Coronary artery (tissue), 2 donors: ENCODE measurements around the gene PM20D1.
"Not testable (repeated sequence)": the region's sequence is repeated elsewhere in the genome, so short reads cannot be mapped to it uniquely, and the experiment has no call there.

Source experiments
- DNase-seq: peaks from one replicate; pipeline ENCODE4 v3.0.0-alpha.2; 2017; ENCODE audit warnings: low spot score
- H3K27ac ChIP-seq, 2 donors: fragments of 200-600 bp; sonication (generic); one replicate each; pipeline ENCODE4 v1.5.1; 2016 to 2019
- H3K4me3 ChIP-seq: fragments of 200-600 bp; sonication (generic); 2 replicates; pipeline ENCODE4 v1.5.1; 2016; ENCODE audit warnings: mild to moderate bottlenecking, moderate library complexity
- CTCF ChIP-seq: fragments of 200-600 bp; sonication (generic); IDR thresholded peaks from one replicate; pipeline ENCODE4 v1.5.1; 2019; ENCODE audit warnings: antibody characterized with exemption

Gene PM20D1

GRCh38 chr1:205834751-205835150 is 15.2 kb downstream of the PM20D1 start:
- DNase-seq, result no peak
- Histone ChIP-seq H3K27ac (no peak overlapping the region), H3K4me3 (no peak overlapping the region)
- no peak for TF ChIP-seq CTCF

DNA sequence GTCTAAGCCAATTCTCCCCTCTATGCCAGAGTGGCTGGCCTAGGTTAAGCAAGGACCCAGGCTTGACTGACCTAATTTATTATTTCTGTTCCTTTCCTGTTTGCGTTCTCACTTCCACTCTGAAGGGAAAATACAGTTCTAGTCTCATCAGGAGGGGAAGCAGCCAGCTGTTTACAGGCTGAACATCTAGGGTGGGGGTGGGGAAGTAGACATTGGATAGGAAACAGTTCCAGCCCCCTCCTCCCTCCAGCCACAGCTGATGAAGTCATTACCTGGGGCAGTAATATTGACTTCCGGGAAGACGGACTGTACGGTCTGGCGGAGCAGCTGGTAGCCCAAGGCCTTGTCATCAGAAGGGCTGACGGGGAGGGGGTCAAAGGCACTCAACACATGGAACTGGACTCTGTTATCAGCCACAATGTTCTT is 17.6 kb downstream of the PM20D1 start:
- no peak for DNase-seq
- no peak for TF ChIP-seq CTCF
- no peak overlapping the region for H3K4me3 ChIP-seq
- no peak overlapping the region for H3K27ac ChIP-seq

DNA sequence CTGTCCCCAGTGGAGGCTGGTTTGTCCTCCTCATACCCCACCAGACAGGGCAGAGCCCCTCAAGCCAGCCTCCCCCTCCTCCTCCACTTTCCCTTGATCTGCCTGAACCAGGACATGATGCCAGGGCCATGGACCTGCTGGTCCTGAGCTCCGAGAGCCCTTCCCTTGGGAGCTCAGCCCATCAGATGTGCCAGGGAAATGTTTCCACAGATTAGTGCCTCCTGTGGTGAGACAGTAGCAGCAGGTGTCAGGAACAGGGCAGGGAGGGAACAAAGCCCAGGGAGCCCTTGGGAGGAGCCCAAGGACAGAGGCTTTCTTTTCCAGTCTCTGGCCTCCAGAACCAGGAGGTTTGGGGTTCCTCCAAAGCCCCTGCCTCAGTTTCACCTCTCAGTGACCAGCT is 22.3 kb downstream of the PM20D1 start:
- Histone ChIP-seq H3K27ac (no peak overlapping the region), H3K4me3 (no peak overlapping the region)
- DNase-seq, result no peak
- TF ChIP-seq CTCF, result no peak

DNA sequence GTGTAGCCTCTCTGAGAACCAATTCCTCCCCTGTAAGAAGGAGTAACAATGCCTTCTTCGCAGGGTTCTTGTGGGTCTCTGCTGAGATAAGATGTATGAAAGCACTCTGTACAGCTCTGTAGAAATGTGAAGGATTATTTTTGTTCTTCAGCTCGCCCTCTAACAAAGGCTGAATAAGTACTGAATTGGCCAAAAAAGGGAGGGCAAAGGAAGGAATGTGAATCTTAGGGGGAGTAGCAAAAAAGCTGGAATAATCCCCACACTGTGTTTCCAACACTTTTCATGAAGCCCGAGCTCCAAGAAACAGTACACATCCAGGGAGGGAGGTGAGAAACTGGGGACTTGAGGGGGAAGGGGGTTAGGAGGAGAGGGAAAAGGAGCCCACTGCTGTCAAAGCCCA is 22.9 kb downstream of the PM20D1 start:
- no peak for DNase-seq
- Histone ChIP-seq H3K4me3 (no peak overlapping the region), H3K27ac (no peak overlapping the region)
- TF ChIP-seq CTCF, result no peak

- no peak for TF ChIP-seq CTCF
- no peak overlapping the region for H3K4me3 ChIP-seq
- H3K27ac ChIP-seq, result no peak overlapping the region
- no peak for DNase-seq
These were observed 23.7 kb downstream of the PM20D1 start for GRCh38 chr1:205826016-205826806.

DNA sequence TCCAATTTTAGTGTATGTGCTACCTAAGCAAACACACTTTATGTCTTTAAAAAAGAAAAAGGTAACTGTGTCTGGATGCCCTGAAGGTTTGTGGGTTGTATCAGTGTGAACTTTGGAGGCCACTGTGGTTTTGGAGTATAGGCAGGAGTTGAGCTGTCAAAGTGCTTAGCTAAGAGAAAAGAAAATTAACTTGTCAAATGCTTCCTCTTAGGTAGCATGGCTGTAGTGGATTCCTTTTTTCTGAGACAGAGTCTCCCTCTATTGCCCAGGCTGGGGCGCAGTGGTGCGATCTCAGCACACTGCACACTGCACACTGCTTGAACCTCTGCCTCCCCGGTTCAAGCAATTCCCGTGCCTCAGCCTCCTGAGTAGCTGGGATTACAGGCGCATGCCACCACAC is 25.8 kb downstream of the PM20D1 start:
- H3K4me3 ChIP-seq, result no peak overlapping the region
- H3K27ac ChIP-seq, result no peak overlapping the region
- DNase-seq, result no peak
- TF ChIP-seq CTCF, result no peak

- not testable (repeated sequence) for DNase-seq, H3K27ac ChIP-seq, H3K4me3 ChIP-seq
These were observed 26.7 kb downstream of the PM20D1 start for GRCh38 chr1:205823260-205823659.
